Endothelial cell of umbilical vein (primary cell): ENCODE measurements around the gene PIBF1.

ENCODE experiments used
- EZH2 ChIP-seq: IDR thresholded peaks from 2 replicates; pipeline ENCODE4 v1.6.1; 2012; ENCODE audit warnings: borderline replicate concordance, low read depth, mild to moderate bottlenecking, moderate library complexity, low read length, inconsistent platforms; ENCODE audit not compliant: severe bottlenecking
- GATA2 ChIP-seq: IDR thresholded peaks from 2 replicates; pipeline ENCODE4 v1.7.0; 2011; ENCODE audit warnings: low read depth, mild to moderate bottlenecking, moderate library complexity, mixed read lengths, low read length; ENCODE audit not compliant: insufficient read length, insufficient read depth
- JUN ChIP-seq: IDR thresholded peaks from 2 replicates; pipeline ENCODE4 v1.6.1; 2011; ENCODE audit warnings: borderline replicate concordance, low read depth; ENCODE audit not compliant: insufficient read length, insufficient read depth
- MYC ChIP-seq: IDR thresholded peaks from one replicate; pipeline ENCODE4 v1.6.1; 2011; ENCODE audit warnings: mild to moderate bottlenecking, low read depth, low read length
- POLR2A ChIP-seq: IDR thresholded peaks from 2 replicates; pipeline ENCODE4 v1.6.1; 2012; ENCODE audit warnings: low read depth, mild to moderate bottlenecking, control low read depth, low read length
- POLR2AphosphoS5 ChIP-seq: IDR thresholded peaks from 2 replicates; pipeline ENCODE4 v1.6.1; 2012; ENCODE audit warnings: low read depth, mild to moderate bottlenecking, control low read depth, low read length, moderate library complexity; ENCODE audit not compliant: insufficient read depth
- TF ChIP-seq, protein P1 (sequence below), 2 donors: IDR thresholded peaks; 1 replicate in 1 of 2; 2 replicates in 1 of 2; pipeline ENCODE4 v1.5.1; 2011; ENCODE audit warnings: low read length in 2 of 2, mild to moderate bottlenecking in 2 of 2, moderate library complexity in 2 of 2, control low read depth in 1 of 2, inconsistent platforms in 1 of 2, low read depth in 1 of 2; ENCODE audit not compliant: insufficient read depth in 1 of 2; ENCODE audit errors: extremely low read depth in 1 of 2

DNA sequence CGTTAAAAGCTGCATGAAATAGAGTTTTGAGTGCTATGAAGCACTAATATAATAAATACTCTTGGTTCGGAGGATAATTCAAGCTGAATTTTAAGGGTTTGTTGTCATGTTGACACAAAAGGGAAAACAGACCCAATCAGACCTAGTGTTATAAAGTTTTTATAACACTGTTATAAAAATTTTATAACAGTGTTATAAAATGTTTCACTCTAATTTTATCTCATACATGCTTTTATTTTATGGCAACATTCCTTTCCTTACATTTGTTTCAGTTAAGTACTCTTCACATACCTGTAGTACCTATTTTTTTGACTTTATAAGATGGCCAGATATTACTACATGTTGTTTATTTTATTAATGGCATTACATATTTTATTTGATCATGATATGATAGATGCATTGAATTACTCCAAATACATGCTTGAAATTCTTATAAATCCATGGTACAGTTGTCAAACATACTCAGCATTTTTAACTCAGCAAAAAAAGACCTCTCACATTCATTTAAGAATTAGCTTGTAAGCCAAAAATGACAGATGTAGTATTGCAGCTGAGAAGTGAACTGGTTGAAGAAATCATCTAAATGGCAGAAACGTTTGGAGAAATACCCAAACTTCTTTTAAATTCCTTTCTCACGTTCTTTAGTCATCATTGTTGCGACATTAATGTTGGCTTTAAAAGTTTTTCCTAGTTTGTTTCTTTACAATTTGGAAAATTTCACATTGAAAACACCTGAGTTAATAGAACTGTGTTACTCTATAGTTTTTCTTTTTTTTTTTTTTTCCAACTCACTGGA lies 104.5 kb downstream of the PIBF1 start:
- TF ChIP-seq, protein P1, sequence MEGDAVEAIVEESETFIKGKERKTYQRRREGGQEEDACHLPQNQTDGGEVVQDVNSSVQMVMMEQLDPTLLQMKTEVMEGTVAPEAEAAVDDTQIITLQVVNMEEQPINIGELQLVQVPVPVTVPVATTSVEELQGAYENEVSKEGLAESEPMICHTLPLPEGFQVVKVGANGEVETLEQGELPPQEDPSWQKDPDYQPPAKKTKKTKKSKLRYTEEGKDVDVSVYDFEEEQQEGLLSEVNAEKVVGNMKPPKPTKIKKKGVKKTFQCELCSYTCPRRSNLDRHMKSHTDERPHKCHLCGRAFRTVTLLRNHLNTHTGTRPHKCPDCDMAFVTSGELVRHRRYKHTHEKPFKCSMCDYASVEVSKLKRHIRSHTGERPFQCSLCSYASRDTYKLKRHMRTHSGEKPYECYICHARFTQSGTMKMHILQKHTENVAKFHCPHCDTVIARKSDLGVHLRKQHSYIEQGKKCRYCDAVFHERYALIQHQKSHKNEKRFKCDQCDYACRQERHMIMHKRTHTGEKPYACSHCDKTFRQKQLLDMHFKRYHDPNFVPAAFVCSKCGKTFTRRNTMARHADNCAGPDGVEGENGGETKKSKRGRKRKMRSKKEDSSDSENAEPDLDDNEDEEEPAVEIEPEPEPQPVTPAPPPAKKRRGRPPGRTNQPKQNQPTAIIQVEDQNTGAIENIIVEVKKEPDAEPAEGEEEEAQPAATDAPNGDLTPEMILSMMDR (IDR thresholded peaks at IDR 0.05; ENCODE audit: extremely low read depth in 1 of 2, insufficient read depth in 1 of 2, low read depth in 1 of 2, low read length in 2 of 2), result no peak
- TF ChIP-seq JUN (no peak), POLR2A (no peak), EZH2 (no peak), MYC (no peak), POLR2AphosphoS5 (no peak), GATA2 (no peak)
